ENCODE data around the gene ZNF878. TPM values are rescaled to one million over a fixed set of nuclear protein-coding genes. Genes with fewer than 3 reads are reported as not detected.

Gene ZNF878
- total and polyA plus RNA-seq, 7 donors: 0.13 to 0.54 (median 0.49) TPM; not detected in 4

DNA sequence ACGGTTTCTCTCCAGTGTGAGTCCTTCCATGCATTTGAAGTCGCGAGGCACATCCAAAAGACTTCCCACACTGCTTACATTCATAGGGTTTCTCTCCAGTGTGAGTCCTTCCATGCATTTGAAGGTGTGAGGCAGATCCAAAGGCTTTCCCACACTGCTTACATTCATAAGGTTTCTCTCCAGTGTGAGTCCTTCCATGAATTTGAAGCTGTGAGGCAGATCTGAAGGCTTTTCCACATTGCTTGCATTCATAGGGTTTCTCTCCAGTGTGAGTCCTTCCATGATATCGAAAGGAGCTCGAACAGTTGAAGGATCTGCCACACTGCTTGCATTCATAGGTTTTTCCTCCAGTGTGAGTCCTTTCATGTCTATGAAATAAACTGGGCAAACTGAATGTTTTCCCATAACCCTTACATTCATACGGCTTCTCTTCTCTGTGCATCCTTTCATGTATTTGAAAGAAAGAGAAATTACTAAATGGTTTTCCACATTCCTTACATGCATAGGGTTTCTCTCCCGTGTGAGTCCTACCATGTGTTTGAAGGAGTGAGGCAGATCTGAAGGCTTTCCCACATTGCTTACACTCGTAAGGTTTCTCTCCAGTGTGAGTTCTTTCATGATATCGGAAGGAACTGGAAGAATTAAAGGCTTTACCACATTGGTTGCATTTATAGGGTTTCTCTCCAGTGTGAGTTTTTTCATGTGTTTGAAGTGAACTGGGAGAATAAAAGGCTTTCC lies 37.6 kb downstream of the ZNF878 start:
- H3K27me3 ChIP-seq: no peaks in the 10 kb centered on the region
- 98 to 99% methylated on average over 9 of the region's 9 CpGs for WGBS, 2 donors
- intact Hi-C loops (cut with DNase I): no loop called here
- no peak for DNase-seq
- no peak for TF ChIP-seq CTCF (IDR thresholded peaks at IDR 0.05)
- TF ChIP-seq EP300 (IDR thresholded peaks at IDR 0.05): no peak
- no peak for TF ChIP-seq POLR2A (IDR thresholded peaks at IDR 0.05)
- no peak for TF ChIP-seq POLR2AphosphoS5 (IDR thresholded peaks at IDR 0.05)
- no peaks in the 10 kb centered on the region for H3K4me1 ChIP-seq
- H3K27ac ChIP-seq: no peak overlapping the region
- H3K36me3 ChIP-seq: peaks cover 21 to 54% (median 37%) of the 10 kb centered on the region in 4 donors
- peaks cover 11 to 53% (median 21%) of the 10 kb centered on the region in 4 donors for H3K9me3 ChIP-seq
- H3K4me3 ChIP-seq: no peak overlapping the region

DNA sequence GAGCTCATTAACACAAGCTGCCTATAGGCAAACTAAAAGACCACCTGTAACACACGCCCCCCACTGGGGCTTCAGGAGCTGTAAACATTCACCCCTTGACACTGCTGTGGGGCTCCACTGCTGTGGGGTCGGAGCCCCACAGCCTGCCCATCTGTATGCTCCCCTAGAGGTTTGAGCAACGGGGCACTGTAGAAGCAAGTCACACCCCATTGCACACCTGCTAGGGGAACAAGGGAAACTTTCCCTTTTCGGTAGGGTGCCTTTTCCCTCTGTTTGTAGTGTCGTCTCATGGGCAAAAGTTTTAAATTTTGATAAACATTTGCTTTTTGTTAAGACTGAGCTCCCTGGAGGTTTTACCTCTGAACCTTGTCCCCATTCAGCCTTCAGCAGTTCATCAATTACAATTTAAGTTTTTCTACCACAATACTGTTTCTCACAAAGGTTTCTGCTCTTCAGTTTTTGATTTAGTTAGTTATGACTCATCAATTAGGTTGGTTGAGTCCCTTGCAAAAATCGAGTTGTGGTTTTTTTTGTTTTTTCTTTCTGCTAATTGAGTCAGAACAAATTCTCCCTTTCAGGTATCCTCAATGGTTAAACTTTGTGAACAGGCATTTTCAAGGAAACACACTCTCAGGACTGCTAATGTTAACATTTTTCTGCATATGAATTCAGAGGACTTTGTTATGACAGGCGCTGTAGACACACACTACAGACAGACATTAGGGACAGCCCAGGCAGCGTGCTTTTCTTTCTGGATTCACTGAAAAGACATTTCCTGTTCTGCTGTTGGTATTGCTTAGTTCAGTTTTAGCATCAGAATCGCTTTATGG lies 52.4 kb downstream of the ZNF878 start:
- no peaks in the 10 kb centered on the region for H3K27me3 ChIP-seq
- TF ChIP-seq CTCF (IDR thresholded peaks at IDR 0.05) (no peak), POLR2AphosphoS5 (IDR thresholded peaks at IDR 0.05) (no peak), POLR2A (IDR thresholded peaks at IDR 0.05) (no peak), EP300 (IDR thresholded peaks at IDR 0.05) (no peak)
- 71 to 90% methylated on average over 9 of the region's 9 CpGs for WGBS, 2 donors
- peaks cover 0 to 18% (median 2%) of the 10 kb centered on the region in 4 donors for H3K36me3 ChIP-seq
- H3K4me1 ChIP-seq: no peaks in the 10 kb centered on the region
- intact Hi-C loops (cut with DNase I): no loop called here
- no peak for DNase-seq
- H3K27ac ChIP-seq: no peak overlapping the region
- H3K9me3 ChIP-seq: no peaks in the 10 kb centered on the region
- H3K4me3 ChIP-seq: no peak overlapping the region

GRCh38 chr19:11995174-11995573 lies 57.6 kb downstream of the ZNF878 start:
- H3K36me3 ChIP-seq: no peaks in the 10 kb centered on the region
- no peak overlapping the region for H3K4me3 ChIP-seq
- no peak for DNase-seq
- intact Hi-C loops (cut with DNase I): no loop called here
- no peak overlapping the region for H3K27ac ChIP-seq
- H3K4me1 ChIP-seq: peaks cover 0 to 15% (median 6%) of the 10 kb centered on the region in 4 donors
- H3K9me3 ChIP-seq: no peaks in the 10 kb centered on the region
- TF ChIP-seq POLR2AphosphoS5 (IDR thresholded peaks at IDR 0.05): no peak
- TF ChIP-seq EP300 (IDR thresholded peaks at IDR 0.05): no peak
- no peak for TF ChIP-seq POLR2A (IDR thresholded peaks at IDR 0.05)
- no peak for TF ChIP-seq CTCF (IDR thresholded peaks at IDR 0.05)
- 96 to 100% methylated on average over 1 of the region's 1 CpG for WGBS, 2 donors
- no peaks in the 10 kb centered on the region for H3K27me3 ChIP-seq

Small RNAs within 50 kb of the gene (small RNA-seq; reads per million reads assigned to genes)
- 0 reads per million in 3 donors for gene RF00019
- gene RNA5SP464: 0 reads per million in 3 donors
- gene RNA5SP465: 0 reads per million in 3 donors
- gene RNA5SP466: 0 reads per million in 3 donors

Other genes with a start within 250 kb of the ZNF878 start
- 10 to 100 TPM in 2 of 4 donors, 1 to 10 TPM in 2; 5.6 to 15.0 (median 9.6) TPM for gene ZNF440, start 238.7 kb downstream of the ZNF878 start, total RNA-seq
- 10 to 100 TPM in 1 of 3 donors, 1 to 10 TPM in 2; 7.4 to 13.8 (median 9.0) TPM for gene ZNF440, start 238.7 kb downstream of the ZNF878 start, polyA plus RNA-seq
- gene ZNF439, start 204.2 kb downstream of the ZNF878 start, total RNA-seq: 1 to 10 TPM; 4.8 to 8.6 (median 6.5) TPM
- 1 to 10 TPM; 2.4 to 5.9 (median 3.9) TPM for gene ZNF439, start 204.2 kb downstream of the ZNF878 start, polyA plus RNA-seq
- 10 to 100 TPM in 3 of 4 donors, 1 to 10 TPM in 1; 9.2 to 23.2 (median 18.3) TPM for gene ZNF69, start 165.2 kb downstream of the ZNF878 start, total RNA-seq
- 1 to 10 TPM; 7.6 to 9.6 (median 7.8) TPM for gene ZNF69, start 165.2 kb downstream of the ZNF878 start, polyA plus RNA-seq
- gene ZNF700, start 127.9 kb downstream of the ZNF878 start, total RNA-seq: 10 to 100 TPM; 13.7 to 19.7 (median 15.0) TPM
- 10 to 100 TPM in 1 of 3 donors, 1 to 10 TPM in 2; 4.8 to 12.7 (median 5.8) TPM for gene ZNF700, start 127.9 kb downstream of the ZNF878 start, polyA plus RNA-seq
- 10 to 100 TPM in 1 of 4 donors, 1 to 10 TPM in 3; 2.3 to 11.9 (median 3.3) TPM for gene ZNF763, start 87.9 kb downstream of the ZNF878 start, total RNA-seq
- 1 to 10 TPM; 3.3 to 4.2 (median 3.9) TPM for gene ZNF763, start 87.9 kb downstream of the ZNF878 start, polyA plus RNA-seq
- 10 to 100 TPM in 1 of 4 donors, 1 to 10 TPM in 3; 2.5 to 16.9 (median 4.4) TPM for gene ZNF433, start 17.3 kb downstream of the ZNF878 start, total RNA-seq
- gene ZNF433, start 17.3 kb downstream of the ZNF878 start, polyA plus RNA-seq: 1 to 10 TPM; 1.2 to 3.2 (median 2.1) TPM
- 10 to 100 TPM in 3 of 4 donors, 1 to 10 TPM in 1; 6.8 to 13.2 (median 11.8) TPM for gene ZNF844, start 11.8 kb upstream of the ZNF878 start, total RNA-seq
- gene ZNF844, start 11.8 kb upstream of the ZNF878 start, polyA plus RNA-seq: 1 to 10 TPM; 2.4 to 4.8 (median 2.5) TPM
- 1 to 10 TPM; 2.2 to 8.0 (median 2.6) TPM for gene ZNF20, start 87.4 kb upstream of the ZNF878 start, total RNA-seq
- gene ZNF20, start 87.4 kb upstream of the ZNF878 start, polyA plus RNA-seq: 1 to 10 TPM; 3.2 to 9.9 (median 9.6) TPM
- gene ZNF625, start 103.8 kb upstream of the ZNF878 start, total RNA-seq: 1 to 10 TPM; 5.0 to 8.0 (median 6.9) TPM
- 1 to 10 TPM in 2 of 3 donors, not detected in 1; 1.7 to 1.8 TPM for gene ZNF625, start 103.8 kb upstream of the ZNF878 start, polyA plus RNA-seq
- 10 to 100 TPM in 2 of 4 donors, 1 to 10 TPM in 2; 9.2 to 15.5 (median 10.1) TPM for gene ZNF136, start 110.1 kb upstream of the ZNF878 start, total RNA-seq
- 1 to 10 TPM; 1.6 to 4.7 (median 3.6) TPM for gene ZNF136, start 110.1 kb upstream of the ZNF878 start, polyA plus RNA-seq
- 10 to 100 TPM in 2 of 4 donors, 1 to 10 TPM in 2; 6.4 to 16.3 (median 11.2) TPM for gene ZNF44, start 241.9 kb upstream of the ZNF878 start, total RNA-seq
- 10 to 100 TPM in 1 of 3 donors, 1 to 10 TPM in 2; 7.2 to 12.3 (median 7.9) TPM for gene ZNF44, start 241.9 kb upstream of the ZNF878 start, polyA plus RNA-seq